Type B pancreatic cell (in vitro differentiated cells): ENCODE results near the gene SLX4IP. TPM values are rescaled to one million over a fixed set of nuclear protein-coding genes. Genes with fewer than 3 reads are reported as not detected.

ENCODE experiments used
- DNase-seq: peaks from one replicate; pipeline ENCODE4 v3.0.0; 2021; ENCODE audit warnings: mixed read lengths; ENCODE audit not compliant: unreplicated experiment; ENCODE audit errors: extremely low spot score
- H3K27ac Mint-ChIP-seq: 2 replicates; pipeline ENCODE4 v1.8.0; 2021; ENCODE audit warnings: mild to moderate bottlenecking, mixed read lengths
- H3K27me3 Mint-ChIP-seq: 2 replicates; pipeline ENCODE4 v1.8.0; 2021; ENCODE audit warnings: mixed read lengths
- H3K36me3 Mint-ChIP-seq: 2 replicates; pipeline ENCODE4 v1.8.0; 2021; ENCODE audit warnings: mixed read lengths
- H3K4me1 Mint-ChIP-seq: one replicate; pipeline ENCODE4 v1.8.0; 2021; ENCODE audit warnings: mixed read lengths; ENCODE audit not compliant: unreplicated experiment
- H3K4me3 Mint-ChIP-seq: 2 replicates; pipeline ENCODE4 v1.8.0; 2021; ENCODE audit warnings: mild to moderate bottlenecking, mixed read lengths
- H3K9me3 Mint-ChIP-seq: 2 replicates; pipeline ENCODE4 v1.8.0; 2021; ENCODE audit warnings: mixed read lengths
- total RNA-seq: library from RNA; stranded (reverse); gene quantifications from 2 replicates; pipeline ENCODE4 v1.2.1, GENCODE V29; 2021; ENCODE audit warnings: low replicate concordance
- TF ChIP-seq, protein P1 (sequence below): fragments of 200-600 bp; sonication (generic); conservative IDR thresholded peaks from 2 replicates; pipeline ENCODE4 v1.5.0; 2021; ENCODE audit warnings: antibody characterized with exemption, mild to moderate bottlenecking

The SLX4IP gene
- total RNA-seq, 1 donor from 2014 or later, result 8.5 TPM

- peaks cover 58% of the 10 kb centered on the region for H3K36me3 Mint-ChIP-seq
- peak overlapping the region; percentile 43 for H3K27ac Mint-ChIP-seq
- H3K9me3 Mint-ChIP-seq, result no peaks in the 10 kb centered on the region
- TF ChIP-seq, protein P1, sequence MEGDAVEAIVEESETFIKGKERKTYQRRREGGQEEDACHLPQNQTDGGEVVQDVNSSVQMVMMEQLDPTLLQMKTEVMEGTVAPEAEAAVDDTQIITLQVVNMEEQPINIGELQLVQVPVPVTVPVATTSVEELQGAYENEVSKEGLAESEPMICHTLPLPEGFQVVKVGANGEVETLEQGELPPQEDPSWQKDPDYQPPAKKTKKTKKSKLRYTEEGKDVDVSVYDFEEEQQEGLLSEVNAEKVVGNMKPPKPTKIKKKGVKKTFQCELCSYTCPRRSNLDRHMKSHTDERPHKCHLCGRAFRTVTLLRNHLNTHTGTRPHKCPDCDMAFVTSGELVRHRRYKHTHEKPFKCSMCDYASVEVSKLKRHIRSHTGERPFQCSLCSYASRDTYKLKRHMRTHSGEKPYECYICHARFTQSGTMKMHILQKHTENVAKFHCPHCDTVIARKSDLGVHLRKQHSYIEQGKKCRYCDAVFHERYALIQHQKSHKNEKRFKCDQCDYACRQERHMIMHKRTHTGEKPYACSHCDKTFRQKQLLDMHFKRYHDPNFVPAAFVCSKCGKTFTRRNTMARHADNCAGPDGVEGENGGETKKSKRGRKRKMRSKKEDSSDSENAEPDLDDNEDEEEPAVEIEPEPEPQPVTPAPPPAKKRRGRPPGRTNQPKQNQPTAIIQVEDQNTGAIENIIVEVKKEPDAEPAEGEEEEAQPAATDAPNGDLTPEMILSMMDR, result no peak
- H3K27me3 Mint-ChIP-seq, result no peaks in the 10 kb centered on the region
- peaks cover 71% of the 10 kb centered on the region for H3K4me1 Mint-ChIP-seq
- H3K4me3 Mint-ChIP-seq, result no peak overlapping the region
- DNase-seq, result no peak
Observed at GRCh38 chr20:10649080-10649796, 214.1 kb downstream of the SLX4IP start.

- no peak for DNase-seq
- TF ChIP-seq, protein P1, result no peak
- Mint-ChIP-seq H3K27ac (peak overlapping the region; percentile 25), H3K9me3 (no peaks in the 10 kb centered on the region), H3K27me3 (no peaks in the 10 kb centered on the region), H3K36me3 (peaks cover 56% of the 10 kb centered on the region), H3K4me3 (peak overlapping the region; percentile 37), H3K4me1 (peaks cover 77% of the 10 kb centered on the region)
Observed at GRCh38 chr20:10649797-10650160, 214.7 kb downstream of the SLX4IP start.

DNA sequence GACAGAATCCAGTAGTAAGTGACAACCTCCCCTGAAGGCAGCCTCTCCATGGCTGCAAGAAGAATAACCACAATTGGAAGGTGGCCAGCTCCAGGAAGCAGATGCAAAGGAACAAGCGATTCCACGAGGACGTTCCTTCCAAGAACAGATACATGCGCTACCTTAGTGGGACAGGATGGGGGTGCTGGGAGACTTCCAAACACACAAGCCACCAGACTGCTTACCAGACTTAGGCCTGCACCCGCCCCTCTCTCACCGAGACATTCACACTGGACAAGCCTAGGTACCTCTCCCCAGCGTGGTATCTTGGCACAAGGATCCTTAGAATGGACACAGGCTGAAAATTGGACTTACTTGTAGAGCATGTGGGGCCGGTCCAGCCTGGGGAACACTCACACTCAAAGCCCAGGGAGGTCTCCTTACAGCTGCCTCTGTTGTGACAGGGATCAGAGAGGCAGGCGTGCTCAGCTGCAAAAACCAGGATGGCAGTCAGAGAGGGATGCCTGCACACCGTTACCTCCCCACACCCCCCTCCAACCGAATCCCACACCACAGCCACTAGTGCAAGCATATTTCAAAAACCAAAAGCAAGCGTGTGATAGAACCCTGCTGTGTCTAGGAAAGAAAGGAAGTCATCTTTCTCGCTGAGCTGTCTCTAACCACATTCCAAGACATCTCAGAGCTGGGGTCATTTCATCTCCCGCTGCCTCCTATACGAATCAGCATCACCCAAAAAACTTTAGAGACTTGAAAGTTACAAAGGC lies 216.3 kb downstream of the SLX4IP start:
- H3K4me3 Mint-ChIP-seq, result peak overlapping the region; percentile 70
- H3K9me3 Mint-ChIP-seq, result no peaks in the 10 kb centered on the region
- H3K27ac Mint-ChIP-seq, result peak overlapping the region; percentile 49

GRCh38 chr20:10652185-10652584 lies 217.1 kb downstream of the SLX4IP start:
- Mint-ChIP-seq H3K36me3 (peaks cover 51% of the 10 kb centered on the region), H3K27ac (peak overlapping the region; percentile 49), H3K4me3 (peak overlapping the region; percentile 70), H3K9me3 (no peaks in the 10 kb centered on the region), H3K4me1 (peaks cover 86% of the 10 kb centered on the region), H3K27me3 (no peaks in the 10 kb centered on the region)
- TF ChIP-seq, protein P1, result no peak
- no peak for DNase-seq

More for the DNA sequence above, 216.3 kb downstream of the SLX4IP start:
- Mint-ChIP-seq H3K4me1 (peaks cover 85% of the 10 kb centered on the region), H3K36me3 (peaks cover 50% of the 10 kb centered on the region), H3K27me3 (no peaks in the 10 kb centered on the region)
- no peak for DNase-seq
- TF ChIP-seq, protein P1, result no peak

DNA sequence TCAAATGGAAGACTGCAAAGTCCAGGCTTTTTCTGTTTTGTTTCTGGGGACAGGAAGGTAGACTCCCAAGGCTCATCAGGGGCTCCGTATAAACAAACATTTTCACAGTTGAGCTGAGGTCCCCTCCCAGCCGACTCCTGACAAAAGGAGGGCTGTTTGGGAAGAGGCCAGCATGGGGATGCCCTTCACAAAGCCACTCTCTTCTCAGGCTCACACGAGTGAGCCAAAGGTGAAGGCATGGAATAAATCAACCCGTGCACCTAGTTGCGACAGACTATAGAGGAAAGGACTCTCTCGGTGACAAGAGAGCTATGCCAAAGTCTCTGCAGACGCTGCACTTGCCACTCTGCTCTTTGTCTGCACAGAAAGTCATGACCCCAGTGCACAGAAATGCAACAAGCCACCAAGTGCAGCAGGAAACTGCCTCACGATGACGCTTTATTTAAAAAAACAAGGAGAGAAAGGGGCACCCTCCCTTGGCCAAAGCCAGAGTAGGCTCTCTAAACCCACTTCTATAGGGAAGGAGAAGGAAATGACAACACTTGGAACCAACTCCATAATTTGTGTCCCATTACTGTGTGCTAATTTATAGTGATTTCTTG lies 217.7 kb downstream of the SLX4IP start:
- Mint-ChIP-seq H3K4me3 (peak overlapping the region; percentile 63), H3K27ac (peak overlapping the region; percentile 61), H3K36me3 (peaks cover 49% of the 10 kb centered on the region), H3K4me1 (peaks cover 86% of the 10 kb centered on the region), H3K27me3 (no peaks in the 10 kb centered on the region), H3K9me3 (no peaks in the 10 kb centered on the region)
- TF ChIP-seq, protein P1, result no peak
- no peak for DNase-seq
